HG03520 (cell line): ENCODE results near the gene KRTAP9-3.
"Not testable (repeated sequence)": the region's sequence is repeated elsewhere in the genome, so short reads cannot be mapped to it uniquely, and the experiment has no call there.

ENCODE experiments used
- ATAC-seq: cut with Tn5 transposase; IDR thresholded peaks from one replicate; pipeline ENCODE4 v1.9.1; 2021; ENCODE audit warnings: mild to moderate bottlenecking, moderate library complexity; ENCODE audit not compliant: unreplicated experiment

Gene KRTAP9-3

GRCh38 chr17:41249637-41250240 lies 17.5 kb downstream of the KRTAP9-3 start, which contains the start of gene KRTAP9-4:
Gene KRTAP9-4 (plus strand): TSS chr17:41249687. CDS start chr17:41249721, 34 bp downstream.
- ATAC-seq = not testable (repeated sequence)

- no peak for ATAC-seq
Measured at GRCh38 chr17:41251261-41251660, 19.0 kb downstream of the KRTAP9-3 start.

- ATAC-seq = no peak
Measured at GRCh38 chr17:41254861-41255260, 22.6 kb downstream of the KRTAP9-3 start.

- not testable (repeated sequence) for ATAC-seq
Measured at GRCh38 chr17:41255381-41256290, 23.4 kb downstream of the KRTAP9-3 start, which contains the start of gene KRTAP9-9. Gene KRTAP9-9 (plus strand): TSS chr17:41255384.

GRCh38 chr17:41256291-41256685 lies 24.0 kb downstream of the KRTAP9-3 start:
- no peak for ATAC-seq

- no peak for ATAC-seq
Measured at GRCh38 chr17:41258406-41258805, 26.2 kb downstream of the KRTAP9-3 start.

GRCh38 chr17:41263212-41263611 lies 31.0 kb downstream of the KRTAP9-3 start:
- no peak for ATAC-seq

GRCh38 chr17:41264599-41264998 lies 32.4 kb downstream of the KRTAP9-3 start:
- no peak for ATAC-seq

GRCh38 chr17:41265078-41265477 lies 32.8 kb downstream of the KRTAP9-3 start, which contains the start of gene KRTAP9-6:
Gene KRTAP9-6 (plus strand): TSS chr17:41265378. CDS start chr17:41265378, 0 bp downstream.
- ATAC-seq = no peak

- ATAC-seq = no peak
Measured at GRCh38 chr17:41267711-41268110, 35.5 kb downstream of the KRTAP9-3 start.

GRCh38 chr17:41271323-41271722 lies 39.1 kb downstream of the KRTAP9-3 start:
- not testable (repeated sequence) for ATAC-seq

GRCh38 chr17:41271858-41272257 lies 39.6 kb downstream of the KRTAP9-3 start:
- ATAC-seq = no peak

- ATAC-seq = not testable (repeated sequence)
Measured at GRCh38 chr17:41275648-41276190, 43.5 kb downstream of the KRTAP9-3 start, which contains the start of gene KRTAP9-7. Gene KRTAP9-7 (plus strand): TSS chr17:41275698. CDS start chr17:41275698, 0 bp downstream.

GRCh38 chr17:41278176-41278955 lies 46.1 kb downstream of the KRTAP9-3 start:
- ATAC-seq = no peak
